H1 (cell line): Measurements from ENCODE around the gene SLC66A2. TPM values are rescaled to one million over a fixed set of nuclear protein-coding genes. Genes with fewer than 3 reads are reported as not detected.

Source experiments
- CTCF ChIA-PET: fragments of 300-600 bp; sonication (Branson Sonifier 250); formaldehyde crosslinking; loops from one replicate; lab custom pipeline; 2021; ENCODE audit not compliant: partially characterized antibody; lab: Charles Lee
- POLR2A ChIA-PET: fragments of 300-600 bp; sonication (Branson Sonifier 250); formaldehyde crosslinking; loops from one replicate; lab custom pipeline; 2021; ENCODE audit warnings: inconsistent platforms; ENCODE audit not compliant: partially characterized antibody; lab: Charles Lee
- DNase-seq, 2 experiments: peaks; one replicate each; pipeline versions ENCODE4 v3.0.0 to v3.0.0-alpha.2; 2010 to 2022; ENCODE audit warnings: low spot score in 2 of 2, low read depth in 1 of 2, mixed read lengths in 1 of 2
- FAIRE-seq: peaks from 2 replicates; lab custom pipeline; 2011; peaks lifted over from hg19 to GRCh38; lab: Jason Lieb, UNC
- H2AFZ ChIP-seq: 2 replicates; pipeline ENCODE4 v1.8.1; 2012; ENCODE audit warnings: low read length, inconsistent platforms
- H2AK5ac ChIP-seq: 2 replicates; pipeline ENCODE4 v1.6.1; 2013; ENCODE audit warnings: low read depth, low read length
- H2BK120ac ChIP-seq: replicated peaks from 2 replicates; pipeline ENCODE3; 2013; ENCODE audit warnings: low read depth, low read length, inconsistent platforms
- H2BK12ac ChIP-seq: 2 replicates; pipeline ENCODE4 v1.6.1; 2013; ENCODE audit warnings: low read depth, low read length
- H2BK15ac ChIP-seq: 2 replicates; pipeline ENCODE4 v1.6.1; 2013; ENCODE audit warnings: low read length
- H2BK20ac ChIP-seq: 2 replicates; pipeline ENCODE4 v1.6.1; 2013; ENCODE audit warnings: low read length
- H2BK5ac ChIP-seq: 2 replicates; pipeline ENCODE4 v1.6.1; 2013; ENCODE audit warnings: low read depth, low read length
- H3K14ac ChIP-seq: 2 replicates; pipeline ENCODE4 v1.6.1; 2013; ENCODE audit warnings: inconsistent platforms; ENCODE audit not compliant: insufficient read length
- H3K18ac ChIP-seq: 2 replicates; pipeline ENCODE4 v1.6.1; 2013; ENCODE audit warnings: low read length; ENCODE audit errors: extremely low read depth
- H3K23ac ChIP-seq: 2 replicates; pipeline ENCODE4 v1.6.1; 2013; ENCODE audit warnings: inconsistent platforms; ENCODE audit not compliant: insufficient read length
- H3K23me2 ChIP-seq: 2 replicates; pipeline ENCODE4 v1.6.1; 2013; ENCODE audit warnings: low read depth, low read length
- H3K27ac ChIP-seq: 2 replicates; pipeline ENCODE4 v1.6.1; 2011; ENCODE audit warnings: low read depth, low read length, inconsistent platforms
- H3K27me3 ChIP-seq, 4 experiments: replicated peaks in 1 of 4; 1 replicate in 1 of 4; 2 replicates in 3 of 4; pipeline versions ENCODE4 v1.6.1 to v1.8.1; 2011 to 2013; ENCODE audit warnings: low read length in 3 of 4, mild to moderate bottlenecking in 3 of 4, inconsistent platforms in 2 of 4, mixed read lengths in 2 of 4, moderate library complexity in 1 of 4; ENCODE audit not compliant: control insufficient read depth in 3 of 4, insufficient read depth in 3 of 4; ENCODE audit errors: extremely low read depth in 1 of 4
- H3K36me3 ChIP-seq, 4 experiments: 2 replicates each; pipeline versions ENCODE4 v1.6.1 to v1.8.1; 2011 to 2013; ENCODE audit warnings: mild to moderate bottlenecking in 4 of 4, low read length in 3 of 4, moderate library complexity in 2 of 4, control low read depth in 1 of 4, inconsistent platforms in 1 of 4; ENCODE audit not compliant: insufficient read depth in 4 of 4, control insufficient read depth in 2 of 4
- H3K4ac ChIP-seq: replicated peaks from 2 replicates; pipeline ENCODE3; 2013; ENCODE audit warnings: low read length, low read depth, mixed read lengths, inconsistent platforms; ENCODE audit not compliant: insufficient read length
- H3K4me1 ChIP-seq, 4 experiments: replicated peaks in 1 of 4; 1 replicate in 1 of 4; 2 replicates in 3 of 4; pipeline versions ENCODE4 v1.6.1 to v1.8.1; 2011 to 2013; ENCODE audit warnings: low read length in 3 of 4, inconsistent platforms in 2 of 4, mixed read lengths in 1 of 4; ENCODE audit not compliant: insufficient read depth in 4 of 4, control insufficient read depth in 3 of 4
- H3K4me2 ChIP-seq, 2 experiments: 2 replicates each; pipeline versions ENCODE4 v1.6.1 to v1.8.1; 2011 to 2013; ENCODE audit warnings: low read depth in 2 of 2, low read length in 2 of 2, control low read depth in 1 of 2, inconsistent platforms in 1 of 2, mild to moderate bottlenecking in 1 of 2; ENCODE audit not compliant: insufficient read depth in 1 of 2
- H3K4me3 ChIP-seq, 4 experiments: fragments of 200-600, 300-600 bp in 1 of 4; sonication (generic), shearing (Covaris generic), sonication (Bioruptor Twin) in 1 of 4; 2 replicates each; pipeline versions ENCODE4 v1.5.1 to v1.8.1; 2011 to 2016; ENCODE audit warnings: low read length in 4 of 4, low read depth in 3 of 4, control low read depth in 2 of 4, inconsistent platforms in 2 of 4, mild to moderate bottlenecking in 2 of 4, mixed read lengths in 1 of 4, moderate library complexity in 1 of 4; ENCODE audit not compliant: insufficient read depth in 2 of 4; ENCODE audit errors: extremely low read depth in 1 of 4
- H3K56ac ChIP-seq: replicated peaks from 2 replicates; pipeline ENCODE3; 2013; ENCODE audit warnings: low read depth, mild to moderate bottlenecking, mixed read lengths, low read length, inconsistent platforms; ENCODE audit not compliant: insufficient read length
- H3K79me1 ChIP-seq: 2 replicates; pipeline ENCODE4 v1.6.1; 2013; ENCODE audit warnings: low read depth, low read length, control low read depth
- H3K79me2 ChIP-seq, 2 experiments: 2 replicates each; pipeline versions ENCODE4 v1.6.1 to v1.8.1; 2012 to 2013; ENCODE audit warnings: low read length in 2 of 2, mild to moderate bottlenecking in 2 of 2, inconsistent platforms in 1 of 2; ENCODE audit not compliant: insufficient read depth in 2 of 2, control insufficient read depth in 1 of 2
- H3K9ac ChIP-seq, 4 experiments: replicated peaks in 1 of 4; 1 replicate in 1 of 4; 2 replicates in 3 of 4; pipeline versions ENCODE4 v1.6.1 to v1.8.1; 2011 to 2013; ENCODE audit warnings: low read depth in 3 of 4, low read length in 3 of 4, control low read depth in 2 of 4, mild to moderate bottlenecking in 2 of 4, moderate library complexity in 2 of 4, inconsistent platforms in 1 of 4; ENCODE audit errors: extremely low read depth in 1 of 4
- H3K9me3 ChIP-seq, 2 experiments: 2 replicates each; pipeline versions ENCODE4 v1.6.1 to v1.8.1; 2012 to 2013; ENCODE audit warnings: mild to moderate bottlenecking in 2 of 2, moderate library complexity in 2 of 2, control low read depth in 1 of 2, inconsistent platforms in 1 of 2, low read depth in 1 of 2, low read length in 1 of 2, mixed read lengths in 1 of 2; ENCODE audit not compliant: insufficient read depth in 2 of 2
- H4K20me1 ChIP-seq, 2 experiments: replicated peaks in 1 of 2; 2 replicates each; pipeline versions ENCODE3 to v1.8.1; 2011 to 2013; ENCODE audit warnings: inconsistent platforms in 2 of 2, low read length in 2 of 2, mild to moderate bottlenecking in 1 of 2; ENCODE audit not compliant: insufficient read depth in 2 of 2, control insufficient read depth in 1 of 2
- H4K5ac ChIP-seq: 2 replicates; pipeline ENCODE4 v1.6.1; 2013; ENCODE audit warnings: low read length, low read depth, mixed read lengths, inconsistent platforms; ENCODE audit not compliant: insufficient read length
- H4K8ac ChIP-seq: 2 replicates; pipeline ENCODE4 v1.8.0; 2013; ENCODE audit warnings: mild to moderate bottlenecking, moderate library complexity, low read length, inconsistent platforms; ENCODE audit not compliant: insufficient read depth; ENCODE audit errors: extremely low read depth
- H4K91ac ChIP-seq: replicated peaks from 2 replicates; pipeline ENCODE3; 2013; ENCODE audit warnings: low read length, mixed read lengths, inconsistent platforms; ENCODE audit not compliant: insufficient read length
- WGBS, 2 experiments: shearing (Covaris generic) in 1 of 2; methylation state at CpG; one replicate each; pipeline versions ENCODE4 v1.1.6 to v1.1.7; 2013 to 2015; ENCODE audit warnings: low lambda C conversion rate in 2 of 2, mixed read lengths in 2 of 2, inconsistent platforms in 1 of 2, low coverage in 1 of 2, missing lambda C conversion rate in 1 of 2; ENCODE audit not compliant: insufficient replicate concordance in 2 of 2, insufficient coverage in 1 of 2, insufficient read length in 1 of 2; ENCODE audit errors: extremely low coverage in 1 of 2, missing lambda C conversion rate in 1 of 2; 5-methylcytosine and 5-hydroxymethylcytosine counted together
- polyA plus RNA-seq, 7 experiments: library from polyadenylated mRNA; depleted of rRNA in 3 of 7; stranded (reverse) in 5 of 7; unstranded in 2 of 7; fragments of >200 nt in 5 of 7; fragments of 200-250 nt in 2 of 7; gene quantifications; 1 replicate in 5 of 7; 2 replicates in 1 of 7; 4 replicates in 1 of 7; pipeline versions ENCODE4 v1.2.1 to v1.2.3, GENCODE V29; 2011 to 2013; ENCODE audit warnings: missing spikeins in 2 of 7, mixed read lengths in 2 of 7
- total RNA-seq: library from RNA; stranded (reverse); fragmentation: NEBNext Ultra II Directional; extraction: Animal tissue kit (Norgen Biotek cat#: 25700); gene quantifications from 2 replicates; pipeline ENCODE4 v1.2.1, GENCODE V29; 2021

SLC66A2 gene
- total and polyA plus RNA-seq, 2 of the 8 experiments (the other 6 are each of a cell fraction or from before 2014, with no cell fraction given), result 15.0 to 18.9 TPM

- Histone ChIP-seq H3K18ac (no peak overlapping the region), H3K27me3 (no peaks in the 10 kb centered on the region), H2BK5ac (no peak overlapping the region), H4K91ac (no peak overlapping the region), H3K9me3 (no peaks in the 10 kb centered on the region), H3K36me3 (peaks cover 3 to 27% (median 8%) of the 10 kb centered on the region in 4 experiments; a peak in 5 of 8 replicates), H3K14ac (no peak overlapping the region), H3K27ac (no peak overlapping the region), H3K4me2 (no peak overlapping the region), H3K23me2 (0 out of 2 replicates have a peak, but pooled peaks cover 2% of the 10 kb centered on the region), H3K79me1 (peaks cover 17% of the 10 kb centered on the region; the same call in 1 of the 2 replicates), H2BK20ac (no peak overlapping the region), H3K56ac (no peak overlapping the region), H2BK12ac (no peak overlapping the region), H3K4ac (no peak overlapping the region), H2BK120ac (no peak overlapping the region), H2AFZ (no peak overlapping the region), H3K4me1 (peaks cover 0 to 3% (median 0%) of the 10 kb centered on the region in 4 experiments; a peak in 1 of 7 replicates), H4K20me1 (peaks cover 26 to 39% of the 10 kb centered on the region in 2 experiments), H2BK15ac (no peak overlapping the region), H4K8ac (no peak overlapping the region), H3K23ac (no peak overlapping the region), H3K79me2 (peaks cover 58 to 100% of the 10 kb centered on the region in 2 experiments), H3K4me3 (no peak overlapping the region), H2AK5ac (no peak overlapping the region), H4K5ac (no peak overlapping the region), H3K9ac (no peak overlapping the region)
- DNase-seq, result no peak
- FAIRE-seq, result no peak
- CTCF ChIA-PET, result interaction anchor here (0.8 to 1.9 kb wide), 5 partner anchors 15 to 175 kb away, joined by 3 read pairs; partner anchors contain the start of gene RBFA
- POLR2A ChIA-PET, result interaction anchor here (0.8 to 3.3 kb wide), 4 partner anchors 10 to 35 kb away, joined by 3 to 14 read pairs (median 4); no protein-coding TSS in a partner anchor
- 88% methylated on average over 6 of the region's 6 CpGs; no CpG with 5 or more reads in 1 of the 2 experiments for WGBS, 2 experiments
These were observed 31.3 kb upstream of the SLC66A2 start for GRCh38 chr18:79982736-79983135.
